GM12878 (cell line): ENCODE measurements around the gene CANT1. TPM values are rescaled to one million over a fixed set of nuclear protein-coding genes. Genes with fewer than 3 reads are reported as not detected.

Source experiments
- ATAC-seq: fragments of 200-7000 bp; cut with Tn5 transposase; 3 replicates; pipeline ENCODE4 v1.9.1; 2020; ENCODE audit warnings: mild to moderate bottlenecking, moderate library complexity
- BruUV-seq: library from RNA; stranded (reverse); fragments of 400-500 nt; replicated peaks from 2 replicates; lab custom pipeline; 2021; lab: Mats Ljungman, UMichigan
- CTCF ChIA-PET: fragments of 300-600 bp; sonication (Branson Sonifier 250); formaldehyde crosslinking; extraction: SDS; loops from one replicate; lab custom pipeline; 2021; ENCODE audit warnings: inconsistent platforms; lab: Yijun Ruan, JAX
- POLR2A ChIA-PET: fragments of 350-600 bp; formaldehyde crosslinking; extraction: SDS; loops from one replicate; lab custom pipeline; 2021; ENCODE audit warnings: inconsistent platforms; lab: Charles Lee
- RAD21 ChIA-PET: fragments of 300-600 bp; sonication (Branson Sonifier 250); formaldehyde crosslinking; loops from one replicate; lab custom pipeline; 2023; ENCODE audit warnings: antibody characterized with exemption; ENCODE audit not compliant: unreplicated experiment; lab: Charles Lee
- SMC1A ChIA-PET: fragments of 300-600 bp; sonication (Branson Sonifier 250); formaldehyde crosslinking; loops from one replicate; lab custom pipeline; 2023; ENCODE audit not compliant: unreplicated experiment, uncharacterized antibody; lab: Charles Lee
- DNase-seq: peaks from one replicate; pipeline ENCODE4 v3.0.0-alpha.2; 2011; ENCODE audit warnings: low read depth, low spot score
- FAIRE-seq: peaks from 3 replicates; lab custom pipeline; 2011; peaks lifted over from hg19 to GRCh38; lab: Jason Lieb, UNC
- H2AFZ ChIP-seq: 2 replicates; pipeline ENCODE4 v1.6.0; 2011; ENCODE audit warnings: low read depth, low read length, control low read depth; ENCODE audit not compliant: control insufficient read depth
- H3K27ac ChIP-seq: 2 replicates; pipeline ENCODE4 v1.5.1; 2011; ENCODE audit warnings: control low read depth; ENCODE audit not compliant: control insufficient read depth, insufficient read depth
- H3K27me3 ChIP-seq, 2 experiments: replicated peaks in 1 of 2; 2 replicates each; pipeline versions ENCODE4 v1.6.0 to v1.6.1; 2011; ENCODE audit warnings: low read length in 1 of 2; ENCODE audit not compliant: control insufficient read depth in 2 of 2, insufficient read depth in 2 of 2
- H3K36me3 ChIP-seq, 2 experiments: 2 replicates each; pipeline ENCODE4 v1.5.1; 2011; ENCODE audit warnings: low read length in 1 of 2; ENCODE audit not compliant: control insufficient read depth in 2 of 2, insufficient read depth in 2 of 2
- H3K4me1 ChIP-seq: 2 replicates; pipeline ENCODE4 v1.6.1; 2011; ENCODE audit warnings: mild to moderate bottlenecking, low read length, moderate library complexity, mixed read lengths; ENCODE audit not compliant: control insufficient read depth, insufficient read depth
- H3K4me2 ChIP-seq: 2 replicates; pipeline ENCODE4 v1.6.0; 2011; ENCODE audit warnings: control low read depth; ENCODE audit not compliant: control insufficient read depth, insufficient read depth
- H3K4me3 ChIP-seq: fragments of 200-600 bp; sonication (generic); 2 replicates; pipeline ENCODE4 v1.5.1; 2016
- H3K79me2 ChIP-seq: 2 replicates; pipeline ENCODE4 v1.6.0; 2011; ENCODE audit warnings: low read length; ENCODE audit not compliant: control insufficient read depth, insufficient read depth
- H3K9ac ChIP-seq: 2 replicates; pipeline ENCODE4 v1.8.0; 2011; ENCODE audit warnings: low read length, control low read depth, mixed read lengths; ENCODE audit not compliant: control insufficient read depth, insufficient read depth
- H3K9me3 ChIP-seq: replicated peaks from 3 replicates; pipeline ENCODE4 v1.5.1; 2011; ENCODE audit warnings: mild to moderate bottlenecking, low read length; ENCODE audit not compliant: control insufficient read depth, insufficient read depth
- H4K20me1 ChIP-seq: 2 replicates; pipeline ENCODE4 v1.6.0; 2011; ENCODE audit not compliant: control insufficient read depth, insufficient read depth
- EZH2 ChIP-seq: IDR thresholded peaks from 2 replicates; pipeline ENCODE4 v1.6.1; 2012; ENCODE audit warnings: low read depth, mild to moderate bottlenecking, control low read depth, inconsistent platforms, low read length, borderline replicate concordance; ENCODE audit not compliant: control insufficient read depth
- FOXK2 ChIP-seq: fragments of 450-650 bp; IDR thresholded peaks from 2 replicates; pipeline ENCODE4 v1.6.1; 2017; ENCODE audit warnings: mild to moderate bottlenecking, moderate library complexity
- IKZF1 ChIP-seq: fragments of 450-650 bp; conservative IDR thresholded peaks from 2 replicates; pipeline ENCODE4 v1.6.1; 2017; ENCODE audit warnings: antibody characterized with exemption, mild to moderate bottlenecking
- JUND ChIP-seq: IDR thresholded peaks from 2 replicates; pipeline ENCODE4 v1.6.1; 2012; ENCODE audit warnings: low read depth, mild to moderate bottlenecking, low read length, improper control_type of control experiment, moderate library complexity
- NRF1 ChIP-seq: conservative IDR thresholded peaks from 2 replicates; pipeline ENCODE4 v1.6.1; 2011; ENCODE audit warnings: mild to moderate bottlenecking, low read depth, low read length, improper control_type of control experiment
- PKNOX1 ChIP-seq: fragments of 450-650 bp; IDR thresholded peaks from 2 replicates; pipeline ENCODE4 v1.6.1; 2016; ENCODE audit warnings: mild to moderate bottlenecking
- WGBS: methylation state at CpG from one replicate; pipeline ENCODE4 v1.1.6; 2016; ENCODE audit warnings: low lambda C conversion rate; ENCODE audit not compliant: insufficient replicate concordance, insufficient coverage; ENCODE audit errors: missing lambda C conversion rate; 5-methylcytosine and 5-hydroxymethylcytosine counted together
- in situ Hi-C: fragments of 300-500 bp; cut with MboI; formaldehyde crosslinking; loops from 9 replicates; pipeline ENCODE4 v1.14.3; 2018; ENCODE audit warnings: mixed read lengths
- intact Hi-C: fragments of 100-400 bp; cut with micrococcal nuclease; formaldehyde crosslinking; loops from one replicate; pipeline ENCODE4 v1.14.2; 2022; ENCODE audit not compliant: unreplicated experiment
- polyA plus RNA-seq, 11 experiments: library from polyadenylated mRNA; depleted of rRNA in 4 of 11; unstranded in 6 of 11; stranded (reverse) in 5 of 11; fragments of >200 nt; fragmentation: Nextera tagmentation in 4 of 11; fragmentation: Illumina TruSeq in 1 of 11; extraction: Ambion mirVana in 4 of 11; extraction: Trizol in 1 of 11; gene quantifications; 1 replicate in 1 of 11; 2 replicates in 10 of 11; pipeline versions ENCODE4 v1.2.1 to v1.2.3, GENCODE V29; 2011 to 2016; ENCODE audit warnings: inconsistent platforms in 2 of 11, missing spikeins in 2 of 11, low read depth in 1 of 11
- total RNA-seq, 4 experiments: library from RNA; depleted of rRNA in 3 of 4; stranded (reverse); fragments of >200 nt in 3 of 4; fragmentation: Illumina TruSeq in 1 of 4; extraction: Trizol in 1 of 4; gene quantifications; 2 replicates each; pipeline versions ENCODE4 v1.2.1 to v1.2.3, GENCODE V29; 2013 to 2021
- TF ChIP-seq, protein P1 (sequence below): IDR thresholded peaks from 2 replicates; pipeline ENCODE4 v1.6.1; 2012; ENCODE audit warnings: low read length, inconsistent platforms

The CANT1 gene
- total and polyA plus RNA-seq, 10 of the 15 experiments (the other 5 are each of a cell fraction or from before 2014, with no cell fraction given), result 2.2 to 59.2 (median 20.2) TPM

GRCh38 chr17:78971756-78972506 lies 37.6 kb downstream of the CANT1 start:
- no peaks in the 10 kb centered on the region for H3K36me3 ChIP-seq
- DNase-seq (no peak), ATAC-seq (no peak), FAIRE-seq (no peak)
- no peaks in the 10 kb centered on the region for H3K79me2 ChIP-seq
- CTCF ChIA-PET, result interaction anchor here (0.5 to 3.7 kb wide), 17 partner anchors 8 to 737 kb away, joined by 3 to 59 read pairs (median 4); partner anchors contain the start of gene LGALS3BP
- no TSS peak for BruUV-seq
- in situ Hi-C loops (no loop called here), intact Hi-C loops (loop anchor here (1.0 kb wide), 2 partner anchors 107 to 475 kb away; no protein-coding TSS in a partner anchor)
- H3K27me3 ChIP-seq, result no peaks in the 10 kb centered on the region
- no peaks in the 10 kb centered on the region for H4K20me1 ChIP-seq
- no peak overlapping the region for H3K27ac ChIP-seq
- 34% methylated on average over 22 of the region's 22 CpGs for WGBS
- no peak overlapping the region for H3K4me3 ChIP-seq
- no peaks in the 10 kb centered on the region for H3K4me1 ChIP-seq
- POLR2A ChIA-PET, result no interaction called here
- RAD21 ChIA-PET, result interaction anchor here (0.7 to 2.0 kb wide), 6 partner anchors 10 to 475 kb away, joined by 3 to 15 read pairs (median 3); no protein-coding TSS in a partner anchor
- TF ChIP-seq IKZF1, result no peak
- TF ChIP-seq NRF1, result no peak
- TF ChIP-seq EZH2, result no peak
- no peak for TF ChIP-seq JUND
- TF ChIP-seq, protein P1, sequence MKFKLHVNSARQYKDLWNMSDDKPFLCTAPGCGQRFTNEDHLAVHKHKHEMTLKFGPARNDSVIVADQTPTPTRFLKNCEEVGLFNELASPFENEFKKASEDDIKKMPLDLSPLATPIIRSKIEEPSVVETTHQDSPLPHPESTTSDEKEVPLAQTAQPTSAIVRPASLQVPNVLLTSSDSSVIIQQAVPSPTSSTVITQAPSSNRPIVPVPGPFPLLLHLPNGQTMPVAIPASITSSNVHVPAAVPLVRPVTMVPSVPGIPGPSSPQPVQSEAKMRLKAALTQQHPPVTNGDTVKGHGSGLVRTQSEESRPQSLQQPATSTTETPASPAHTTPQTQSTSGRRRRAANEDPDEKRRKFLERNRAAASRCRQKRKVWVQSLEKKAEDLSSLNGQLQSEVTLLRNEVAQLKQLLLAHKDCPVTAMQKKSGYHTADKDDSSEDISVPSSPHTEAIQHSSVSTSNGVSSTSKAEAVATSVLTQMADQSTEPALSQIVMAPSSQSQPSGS, result no peak
- TF ChIP-seq PKNOX1, result no peak
- TF ChIP-seq FOXK2, result no peak
- H3K4me2 ChIP-seq, result no peak overlapping the region
- H2AFZ ChIP-seq, result no peak overlapping the region
- no peak overlapping the region for H3K9ac ChIP-seq
- SMC1A ChIA-PET, result interaction anchor here (1.0 to 2.4 kb wide), 4 partner anchors 65 to 475 kb away, joined by 3 to 17 read pairs (median 4); no protein-coding TSS in a partner anchor
- no peaks in the 10 kb centered on the region for H3K9me3 ChIP-seq
